Activated gamma-delta T cell (primary cell): ENCODE data around the gene GPC6.
"Not testable (repeated sequence)": the region's sequence is repeated elsewhere in the genome, so short reads cannot be mapped to it uniquely, and the experiment has no call there.

Experiments used
- DNase-seq: peaks from one replicate; lab custom pipeline; 2025; lab: John Stamatoyannopoulos, UW

Gene GPC6

DNA sequence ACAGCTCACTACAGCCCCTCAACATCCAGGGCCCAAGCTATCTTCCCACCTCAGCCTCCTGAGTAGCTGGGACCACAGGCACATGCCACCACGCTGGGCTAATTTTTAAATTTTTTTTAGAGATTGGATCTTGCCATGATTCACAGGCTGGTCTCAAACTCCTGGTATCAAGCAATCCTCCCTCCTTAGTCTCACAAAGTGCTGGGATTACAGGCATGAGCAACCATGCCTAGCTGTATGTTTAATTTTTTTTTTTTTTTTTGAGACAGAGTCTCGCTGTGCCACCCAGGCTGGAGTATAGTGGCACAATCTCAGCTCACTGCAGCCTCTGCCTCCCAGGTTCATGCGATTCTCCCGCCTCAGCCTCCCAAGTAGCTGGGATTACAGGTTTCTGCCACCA is 983.3 kb downstream of the GPC6 start:
- DNase-seq = not testable (repeated sequence)

DNA sequence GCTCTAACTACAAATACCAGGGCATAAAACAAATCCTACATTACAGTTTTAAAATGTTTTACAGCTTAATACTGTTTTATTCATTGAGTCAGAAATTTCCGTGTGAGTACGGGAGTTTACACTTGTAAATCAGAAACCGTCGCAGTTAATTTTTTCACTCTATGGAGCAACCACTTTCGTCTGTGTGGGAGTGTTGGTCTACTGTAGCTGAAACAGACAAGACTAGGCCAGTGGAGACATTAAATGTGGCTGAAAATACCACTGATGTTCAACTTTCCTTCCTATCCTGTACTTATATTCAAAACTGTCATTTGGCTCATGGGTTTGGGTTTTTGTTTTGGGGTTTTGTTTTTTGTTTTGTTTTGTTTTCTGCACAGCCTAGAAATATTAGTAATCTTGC is 984.2 kb downstream of the GPC6 start:
- no peak for DNase-seq

DNA sequence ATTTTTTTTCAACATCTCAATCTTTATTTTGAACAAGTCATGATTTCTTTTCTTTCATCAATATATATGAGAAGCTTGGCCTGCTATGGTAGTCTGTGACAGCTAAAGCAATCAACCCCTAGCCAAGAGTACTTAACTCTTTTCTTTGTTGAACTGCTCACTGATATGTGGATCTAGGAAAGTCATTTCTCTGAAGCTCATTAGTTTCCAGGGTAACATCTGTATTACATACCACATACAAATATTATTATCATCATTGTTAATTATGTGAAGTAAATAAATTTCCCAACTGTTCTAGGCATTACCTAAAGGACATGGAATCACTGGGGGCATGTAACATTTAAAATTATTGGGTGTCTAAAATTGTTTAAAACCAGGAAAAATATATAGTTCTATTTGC is 985.6 kb downstream of the GPC6 start:
- no peak for DNase-seq

DNA sequence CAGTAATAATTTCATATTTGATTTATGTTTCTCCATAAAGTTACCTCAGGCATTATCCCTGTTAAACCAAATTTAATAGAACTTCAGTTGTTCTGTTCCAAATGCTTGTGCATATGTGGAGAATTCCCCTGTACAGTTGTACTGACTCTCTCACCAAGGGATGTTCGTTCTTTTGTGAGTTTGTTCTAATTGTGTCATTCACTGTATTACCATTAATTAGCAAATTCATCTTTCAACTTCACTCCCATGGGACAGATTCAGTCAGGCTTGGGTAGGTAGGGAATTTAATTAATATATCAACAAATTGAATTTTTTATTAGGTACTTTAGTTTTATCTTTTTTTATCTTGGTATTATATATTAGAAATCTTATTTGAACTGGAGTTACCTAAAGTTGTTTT is 987.5 kb downstream of the GPC6 start:
- DNase-seq = no peak

DNA sequence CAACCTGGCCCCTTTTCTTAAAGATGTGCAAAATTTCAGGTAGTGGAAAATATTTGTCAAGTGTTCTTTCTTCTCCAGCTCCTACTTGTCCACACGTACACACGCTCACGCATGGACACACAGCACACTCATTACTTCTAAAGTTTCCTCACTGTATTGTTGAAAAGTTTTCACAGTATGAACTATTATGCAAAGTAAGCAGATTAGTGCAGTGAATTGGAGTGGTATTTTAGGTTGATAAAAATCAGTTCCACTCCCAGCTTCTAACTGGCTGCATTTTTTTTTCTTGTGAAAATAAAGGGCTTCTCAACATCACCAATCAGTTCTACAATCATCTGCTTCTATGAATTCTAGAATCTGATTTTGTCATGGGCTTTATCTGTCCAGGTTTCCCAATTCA is 988.4 kb downstream of the GPC6 start:
- DNase-seq = no peak

DNA sequence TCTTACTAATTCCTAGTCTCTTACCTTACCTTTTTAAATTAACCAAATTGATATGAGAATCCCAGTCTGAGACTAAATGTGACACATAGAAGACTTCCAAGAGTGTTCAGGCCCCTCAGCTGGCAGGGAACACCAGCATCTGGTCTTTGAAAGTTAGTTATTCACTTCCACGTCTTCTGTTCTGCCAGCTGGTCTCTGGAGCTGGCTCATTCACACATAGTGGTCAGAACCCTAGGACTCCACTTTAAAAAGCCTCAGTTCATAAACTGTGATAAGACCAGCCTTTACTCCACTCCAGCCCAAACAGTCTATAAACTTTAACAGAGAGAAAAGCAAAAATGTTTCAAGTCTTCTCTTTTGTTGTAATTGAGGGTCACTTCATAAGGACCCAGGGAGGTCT is 989.9 kb downstream of the GPC6 start:
- no peak for DNase-seq

DNA sequence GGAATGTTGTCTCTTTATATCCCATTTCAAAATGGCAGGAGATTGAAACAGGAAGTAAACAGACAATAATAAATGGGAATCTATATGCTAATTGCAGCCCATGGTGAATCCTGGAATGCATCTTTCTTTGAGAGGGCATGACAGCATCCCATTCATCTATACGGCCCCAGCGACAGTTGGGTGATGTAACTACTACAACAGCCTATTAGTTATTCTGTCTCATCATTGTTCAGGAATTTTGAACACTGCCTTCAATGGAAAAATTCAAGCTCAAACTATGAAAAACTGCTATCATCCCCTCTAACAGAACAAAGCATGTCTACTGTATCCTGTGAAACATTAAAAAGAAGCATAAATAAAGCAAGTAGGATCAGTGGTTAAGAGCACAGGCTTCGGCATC is 990.8 kb downstream of the GPC6 start:
- no peak for DNase-seq

DNA sequence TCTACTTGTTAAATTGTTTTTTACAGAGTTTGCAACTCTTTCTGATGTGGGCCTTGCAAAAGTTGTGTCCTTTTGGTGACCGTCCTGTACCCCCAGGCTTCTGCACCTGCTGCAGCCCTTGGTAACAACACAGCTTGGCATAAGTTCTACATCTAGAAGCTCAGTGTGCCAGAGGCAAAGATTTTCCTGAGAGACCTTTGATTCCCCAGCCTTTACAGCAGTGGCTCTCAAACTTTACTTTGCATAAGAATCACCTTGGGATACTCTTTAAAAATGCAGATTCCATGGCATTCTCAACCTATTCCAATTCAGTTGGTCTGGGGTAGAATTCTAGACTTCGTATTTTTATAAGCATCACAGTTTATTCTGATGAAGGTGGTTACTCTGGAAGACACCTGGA is 991.9 kb downstream of the GPC6 start:
- no peak for DNase-seq

DNA sequence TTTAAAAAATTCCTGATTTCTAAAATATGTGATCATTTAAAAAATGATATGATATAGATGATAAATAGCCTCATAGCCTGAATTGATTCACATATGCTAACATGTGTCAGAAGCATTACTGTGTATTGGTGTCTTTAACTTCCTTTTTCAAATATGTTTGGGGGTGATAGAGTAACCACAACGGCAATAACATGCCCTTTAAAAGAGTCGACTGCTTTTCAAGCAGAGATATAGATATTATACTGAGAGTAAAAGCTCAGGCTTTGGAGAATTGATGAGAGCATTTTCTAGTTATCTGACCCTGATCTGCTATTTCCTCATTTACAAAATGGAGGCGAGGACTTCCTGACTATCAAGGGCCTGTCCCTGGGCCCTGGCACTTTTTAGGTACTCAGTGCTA is 992.3 kb downstream of the GPC6 start:
- no peak for DNase-seq

DNA sequence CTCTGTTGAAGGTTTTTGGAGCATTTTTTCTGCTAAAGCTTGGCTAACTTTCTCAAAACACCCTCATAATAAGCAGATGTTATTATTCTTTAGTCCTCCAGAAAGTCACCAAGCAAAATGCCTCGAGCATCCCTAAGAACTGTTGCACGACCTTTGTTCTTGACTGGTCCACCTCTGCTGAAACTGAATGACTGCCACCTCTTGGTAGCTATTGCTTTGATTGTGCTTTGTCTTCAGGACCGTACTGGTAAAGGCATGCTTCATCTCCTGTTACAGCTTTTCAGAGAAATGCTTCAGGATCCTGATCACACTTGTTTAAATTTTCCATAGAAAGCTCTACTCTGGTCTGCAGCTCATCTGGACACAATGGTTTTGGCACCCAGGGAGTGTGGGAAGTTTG is 998.1 kb downstream of the GPC6 start:
- no peak for DNase-seq

DNA sequence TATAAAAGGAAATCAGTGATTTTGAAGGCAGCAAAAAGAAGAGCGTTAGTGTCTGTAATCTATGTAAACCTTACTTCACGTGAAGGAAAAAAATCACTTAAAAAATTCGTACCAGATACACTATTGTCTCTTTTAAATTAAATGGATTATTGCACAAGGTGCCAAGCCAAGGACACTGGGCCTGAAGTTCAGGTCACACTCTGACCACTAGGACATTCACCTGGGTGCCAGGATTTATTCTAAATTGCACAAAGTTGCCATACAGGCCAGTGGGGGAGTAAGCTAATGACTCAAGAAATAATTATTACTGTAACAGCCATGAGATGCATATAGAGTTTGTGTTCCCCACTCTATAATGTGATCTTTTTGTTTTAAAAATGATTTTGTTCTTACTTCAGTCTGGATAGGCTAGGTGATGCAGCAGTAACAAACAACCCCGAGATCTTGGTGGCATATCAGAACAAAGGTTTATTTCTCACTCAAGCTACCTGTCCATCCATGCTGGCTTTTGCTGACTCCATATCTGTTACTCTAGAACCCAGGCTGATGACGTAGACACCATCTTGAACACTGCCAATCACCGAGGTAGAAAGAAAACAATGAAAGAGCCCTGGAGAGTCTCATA is 1000.8 kb downstream of the GPC6 start:
- no peak for DNase-seq

DNA sequence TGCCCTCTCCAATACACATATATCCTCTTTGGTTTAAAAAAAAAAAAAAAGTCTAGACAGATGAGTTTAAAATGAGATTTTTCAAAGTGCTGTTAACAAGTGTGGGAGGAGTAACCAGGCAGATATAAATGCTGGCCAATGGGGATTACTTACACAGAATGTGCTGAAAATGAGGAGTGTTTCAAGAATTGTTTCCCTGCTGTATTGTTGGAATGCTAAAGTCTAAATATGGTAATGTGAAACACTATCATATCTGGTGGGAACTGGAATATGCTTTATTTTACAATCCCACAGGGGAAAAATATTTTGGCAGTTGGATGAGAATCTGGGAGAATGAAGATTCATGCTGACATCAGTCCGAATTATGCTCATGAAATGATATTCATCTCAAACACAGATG is 1002.2 kb downstream of the GPC6 start:
- no peak for DNase-seq

DNA sequence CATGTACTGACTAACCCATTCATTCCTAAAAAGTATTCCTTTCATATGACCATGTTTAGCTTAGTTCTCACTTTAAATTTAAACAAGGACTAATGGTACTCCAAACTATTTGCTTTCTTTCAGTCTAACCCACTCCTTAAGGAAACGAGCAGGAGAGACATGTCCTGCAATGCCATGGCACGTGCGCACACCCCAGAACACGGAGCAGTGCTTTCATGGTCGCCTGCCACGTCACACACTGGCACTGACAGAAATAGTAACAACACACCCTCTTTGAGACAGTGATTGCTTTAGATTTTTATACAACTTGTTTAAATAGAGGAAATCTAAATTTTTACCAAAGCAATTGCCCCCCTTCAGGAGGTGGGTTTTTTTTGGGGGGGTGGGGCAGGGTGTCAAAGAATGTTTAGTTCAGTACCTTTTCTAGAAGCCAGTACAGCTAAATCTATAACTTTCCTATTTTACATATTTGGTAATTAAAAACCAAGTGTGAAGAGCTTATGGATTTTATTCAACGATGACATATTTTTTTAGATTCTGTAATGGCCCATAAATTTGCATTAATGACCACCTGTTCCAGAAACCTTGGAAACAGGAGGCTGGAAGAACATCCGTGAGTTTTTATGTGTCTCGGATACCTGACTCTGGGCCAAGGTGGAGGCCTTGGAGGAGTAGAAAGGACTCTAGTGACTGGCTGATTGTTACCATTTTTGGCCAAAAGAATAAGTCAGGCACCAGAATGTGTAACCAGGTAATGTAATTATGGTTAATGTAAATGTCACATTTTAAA is 1005.7 kb downstream of the GPC6 start:
- no peak for DNase-seq

DNA sequence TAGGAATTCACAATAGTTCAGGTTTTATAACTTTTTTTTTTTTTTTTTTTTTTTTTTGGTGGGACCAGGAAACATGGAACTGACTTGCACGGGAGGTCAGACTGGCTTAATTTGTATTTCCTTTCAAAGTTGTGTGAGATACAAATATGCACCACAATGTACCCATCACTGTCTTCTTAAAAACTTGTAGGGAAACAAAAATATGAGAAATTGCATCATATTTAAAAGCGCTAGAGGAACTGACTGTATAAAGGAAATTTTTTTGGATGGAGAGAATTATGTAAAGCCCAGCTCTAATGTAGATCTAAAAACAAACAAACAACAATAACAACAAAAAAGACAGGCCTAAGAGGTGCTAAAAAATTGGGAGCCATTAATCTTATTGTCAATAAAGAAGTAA is 1006.3 kb downstream of the GPC6 start:
- DNase-seq = no peak

DNA sequence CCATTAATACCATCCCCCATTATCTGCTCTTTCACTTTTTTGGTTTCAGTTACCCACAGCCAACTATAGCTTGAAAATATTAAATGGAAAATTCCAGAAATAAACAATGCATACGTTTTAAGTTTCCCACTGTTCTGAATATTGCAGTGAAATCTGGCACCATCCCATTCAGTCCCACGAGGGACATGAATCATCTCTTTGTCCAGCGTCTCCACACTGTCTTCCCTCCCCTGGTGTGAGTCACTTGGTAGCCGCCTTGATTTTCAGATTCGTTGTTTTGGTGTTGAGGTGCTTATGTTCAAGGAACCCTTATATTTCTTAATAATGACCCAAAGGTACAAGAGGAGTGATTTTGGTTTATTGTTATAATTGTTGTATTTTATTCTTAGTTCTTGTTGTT is 1006.8 kb downstream of the GPC6 start:
- DNase-seq = no peak

DNA sequence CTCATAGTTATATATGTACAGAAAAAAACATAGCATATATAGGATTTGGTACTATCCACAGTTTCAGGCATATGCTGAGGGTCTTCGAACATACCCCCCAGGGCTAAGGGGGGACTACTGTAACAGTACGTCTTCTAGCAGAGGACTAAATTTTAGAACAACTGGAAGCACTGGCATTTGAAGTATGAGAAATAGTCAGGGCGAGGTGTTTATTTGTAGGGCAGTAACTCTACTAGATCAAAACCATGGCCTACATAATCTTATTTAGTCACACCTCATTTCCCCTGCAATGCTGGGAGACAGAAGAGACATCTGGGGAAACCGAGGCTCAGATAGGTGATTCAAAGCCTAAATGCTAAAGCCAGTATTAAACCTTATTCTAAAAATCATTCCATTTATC is 1007.2 kb downstream of the GPC6 start:
- DNase-seq = no peak

DNA sequence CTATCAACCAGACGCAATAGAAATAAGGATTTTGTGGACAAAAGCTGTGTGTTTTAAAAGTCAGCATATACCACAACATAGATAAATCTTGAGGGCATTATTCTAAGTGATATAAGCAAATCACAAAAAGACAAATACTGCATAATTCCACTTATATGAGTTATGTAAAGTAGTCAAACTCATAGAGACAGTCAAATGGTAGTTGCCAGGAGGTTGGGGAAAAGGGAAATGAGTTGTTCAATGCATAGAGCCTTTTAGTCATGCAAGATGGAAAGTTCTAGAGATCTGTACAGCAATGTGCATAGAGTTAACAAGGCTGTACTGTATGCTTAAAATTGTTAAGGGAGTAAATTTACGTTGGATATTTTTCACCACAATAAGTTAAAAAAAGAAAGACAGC is 1008.1 kb downstream of the GPC6 start:
- DNase-seq = no peak

DNA sequence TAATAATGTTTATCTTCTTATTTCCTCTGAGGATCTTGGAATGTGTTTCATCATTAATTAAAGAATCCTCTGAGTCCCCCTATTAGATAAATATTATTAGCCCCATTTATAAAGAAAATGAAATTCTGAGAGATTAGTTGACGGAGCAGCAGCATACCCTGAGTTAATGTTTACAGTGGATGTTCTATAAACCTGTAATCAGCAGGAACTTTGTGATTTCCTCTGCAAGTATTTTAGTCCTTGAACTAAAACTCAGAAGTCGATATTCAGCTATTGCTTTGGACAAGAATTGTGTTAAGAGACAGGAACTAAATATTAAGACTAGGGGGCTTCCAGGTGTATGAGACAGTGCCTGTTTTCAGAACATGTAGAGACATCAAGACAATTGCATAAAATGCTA is 1009.5 kb downstream of the GPC6 start:
- no peak for DNase-seq

DNA sequence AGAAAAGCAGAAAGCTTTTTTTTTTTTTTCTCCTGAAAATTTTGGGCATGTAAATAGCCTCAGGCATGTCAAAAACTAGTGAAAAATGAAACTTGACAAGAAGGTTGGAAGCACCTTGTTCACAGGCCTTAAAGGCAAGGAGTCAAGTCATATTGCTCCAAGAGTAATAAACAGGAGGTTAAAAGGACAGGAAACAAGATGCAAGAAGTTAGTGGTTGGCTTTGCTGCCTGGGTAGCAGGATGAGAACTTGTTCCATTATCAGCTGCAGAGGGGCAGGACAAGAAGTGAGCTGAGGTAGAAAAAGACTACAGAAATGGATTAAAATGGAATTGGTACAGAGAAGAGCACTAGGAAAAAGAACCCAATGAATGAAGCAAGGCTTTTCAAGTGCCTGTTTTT is 1010.3 kb downstream of the GPC6 start:
- DNase-seq = no peak

DNA sequence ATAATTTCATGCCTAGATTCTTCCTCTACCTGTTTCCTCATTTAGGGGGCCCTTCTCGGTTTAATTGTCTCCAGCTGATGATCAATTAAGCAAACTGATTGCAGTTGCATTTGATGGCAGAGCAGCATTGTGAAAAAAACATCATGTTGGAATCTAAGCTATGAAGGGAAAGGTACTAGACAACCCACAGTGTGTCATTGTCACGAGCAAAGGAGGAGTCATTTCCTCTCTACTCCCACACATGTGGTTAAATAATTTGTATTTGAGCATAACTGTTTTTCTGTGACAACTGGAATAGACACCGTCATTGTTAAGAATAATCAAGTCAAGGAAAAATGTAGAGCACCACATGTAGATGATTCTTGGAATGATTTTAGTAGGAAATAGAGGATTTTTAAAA is 1012.5 kb downstream of the GPC6 start:
- no peak for DNase-seq

DNA sequence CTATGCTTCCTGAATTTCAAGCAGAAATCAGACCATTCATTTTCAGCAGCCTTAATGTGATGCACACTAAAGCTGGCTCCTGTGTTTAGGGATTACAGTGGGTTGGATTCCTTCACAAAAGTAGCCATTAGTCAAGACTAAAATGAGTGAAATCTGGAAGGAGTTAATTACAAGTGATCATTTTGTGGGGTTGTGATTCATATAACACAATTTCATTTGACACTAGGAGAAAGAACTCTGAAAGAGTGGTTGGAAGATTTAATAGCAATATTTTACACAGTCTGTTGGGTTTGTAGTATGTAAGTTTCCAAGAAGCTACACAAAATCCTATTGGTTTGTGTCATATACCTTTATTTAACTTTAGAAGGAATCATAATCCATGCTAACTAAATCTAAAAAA is 1015.9 kb downstream of the GPC6 start:
- no peak for DNase-seq

DNA sequence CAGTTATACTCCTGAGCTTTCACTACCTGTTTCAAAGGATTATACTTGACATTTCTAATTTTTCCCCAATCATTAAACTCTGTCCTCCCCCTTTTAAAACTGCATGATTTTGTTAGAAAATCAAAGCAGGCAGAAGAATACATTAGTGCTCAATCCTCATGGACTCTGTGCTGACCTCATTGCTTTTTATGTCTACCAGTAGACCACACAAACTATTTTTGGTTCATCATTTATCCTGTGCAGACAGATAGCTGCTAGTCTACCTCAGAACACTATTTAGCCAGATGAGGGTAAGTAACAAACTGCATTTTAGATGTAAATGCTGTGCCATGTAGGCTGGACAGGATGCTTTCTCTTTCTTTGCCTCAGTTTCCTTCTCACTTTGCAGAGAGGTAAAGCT is 1016.9 kb downstream of the GPC6 start:
- DNase-seq = no peak

DNA sequence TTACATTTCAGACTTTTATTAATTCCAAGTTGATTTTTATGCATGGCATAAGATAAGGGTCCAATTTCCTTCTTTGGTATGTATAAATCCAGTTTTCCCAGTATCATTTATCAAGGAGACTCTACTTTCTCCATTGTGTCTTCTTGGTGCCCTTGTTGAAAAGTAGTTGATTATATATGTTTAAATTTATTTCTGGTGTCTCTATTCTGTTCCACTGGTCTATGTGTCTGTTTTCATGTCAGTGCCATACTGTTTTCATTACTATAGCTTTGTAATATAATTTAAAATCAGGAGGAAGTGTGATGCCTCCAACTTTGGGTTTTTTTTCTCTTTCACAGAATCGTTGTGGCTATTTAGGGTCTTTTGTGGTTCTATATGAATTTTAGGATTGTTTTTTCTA is 1019.9 kb downstream of the GPC6 start:
- DNase-seq = no peak

DNA sequence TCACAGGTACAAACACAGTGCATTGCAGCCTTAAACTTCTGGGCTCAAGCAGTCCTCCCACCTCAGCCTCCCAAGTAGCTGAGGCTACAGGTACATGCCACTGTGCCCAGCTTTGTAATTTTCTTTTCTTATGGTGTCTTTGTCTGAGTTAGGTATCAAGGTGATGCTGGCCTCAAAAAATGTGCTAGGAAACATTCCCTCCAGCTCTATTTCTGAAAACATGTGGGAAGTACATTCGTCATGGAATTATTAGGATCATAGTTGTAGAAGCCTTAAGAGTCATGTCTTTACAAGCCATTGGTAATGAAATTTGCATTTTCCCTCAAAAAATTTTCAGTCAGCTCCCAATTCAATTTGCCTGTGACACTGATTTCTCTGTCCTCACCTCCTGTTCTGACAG is 1021.3 kb downstream of the GPC6 start:
- no peak for DNase-seq
